Upper lobe of left lung (tissue), 4 donors: Measurements from ENCODE around the gene TRDN.

ENCODE experiments used
- CTCF ChIP-seq, 6 experiments: fragments of 450-650 bp in 4 of 6; fragments of 200-600 bp in 2 of 6; sonication (generic) in 2 of 6; IDR thresholded peaks; one replicate each; pipeline ENCODE4 v1.5.1; 2016 to 2019; ENCODE audit warnings: antibody characterized with exemption in 6 of 6
- EP300 ChIP-seq, 4 donors: sonication (generic); formaldehyde crosslinking; IDR thresholded peaks; one replicate each; pipeline ENCODE4 v1.5.1; 2017; ENCODE audit warnings: antibody characterized with exemption in 4 of 4, control low read depth in 2 of 4
- POLR2A ChIP-seq, 4 donors: fragments of 450-650 bp; IDR thresholded peaks; one replicate each; pipeline ENCODE4 v1.5.1; 2016 to 2017; ENCODE audit warnings: antibody characterized with exemption in 4 of 4, mild to moderate bottlenecking in 2 of 4
- POLR2AphosphoS5 ChIP-seq, 2 donors: sonication (generic); formaldehyde crosslinking; IDR thresholded peaks; one replicate each; pipeline ENCODE4 v1.5.1; 2017; ENCODE audit warnings: antibody characterized with exemption in 2 of 2

- TF ChIP-seq CTCF (IDR thresholded peaks at IDR 0.05) (no peak), POLR2A (IDR thresholded peaks at IDR 0.05) (no peak), POLR2AphosphoS5 (IDR thresholded peaks at IDR 0.05) (no peak), EP300 (IDR thresholded peaks at IDR 0.05) (no peak)
Measured at GRCh38 chr6:123489589-123489988, 147.2 kb downstream of the TRDN start.
